GM19463 (cell line): ENCODE measurements around the gene MAP1LC3A.

Source experiments
- ATAC-seq: cut with Tn5 transposase; IDR thresholded peaks from one replicate; pipeline ENCODE4 v1.9.1; 2021; ENCODE audit warnings: mild to moderate bottlenecking, moderate library complexity; ENCODE audit not compliant: unreplicated experiment

MAP1LC3A gene

DNA sequence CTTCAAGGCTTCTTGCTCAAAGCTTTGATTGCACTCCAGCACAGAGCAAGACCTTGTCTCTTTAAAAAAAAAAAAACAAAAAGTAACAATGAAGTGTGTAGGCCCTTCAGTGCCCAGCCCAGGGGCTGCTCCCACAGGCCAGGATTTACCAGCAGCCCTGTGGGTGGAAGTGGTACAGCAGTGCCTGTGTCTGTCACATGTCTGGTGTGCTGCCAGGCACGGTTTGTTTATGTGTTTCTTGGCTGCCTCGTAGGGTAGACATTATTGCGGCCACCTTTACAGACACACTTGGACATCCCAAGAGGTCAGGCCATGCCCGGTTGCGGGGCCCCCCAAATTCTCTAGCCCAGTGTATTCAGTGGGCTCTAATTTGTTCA lies 29.6 kb upstream of the MAP1LC3A start:
- ATAC-seq: no peak

GRCh38 chr20:34529742-34530141 lies 28.8 kb upstream of the MAP1LC3A start:
- ATAC-seq: no peak

DNA sequence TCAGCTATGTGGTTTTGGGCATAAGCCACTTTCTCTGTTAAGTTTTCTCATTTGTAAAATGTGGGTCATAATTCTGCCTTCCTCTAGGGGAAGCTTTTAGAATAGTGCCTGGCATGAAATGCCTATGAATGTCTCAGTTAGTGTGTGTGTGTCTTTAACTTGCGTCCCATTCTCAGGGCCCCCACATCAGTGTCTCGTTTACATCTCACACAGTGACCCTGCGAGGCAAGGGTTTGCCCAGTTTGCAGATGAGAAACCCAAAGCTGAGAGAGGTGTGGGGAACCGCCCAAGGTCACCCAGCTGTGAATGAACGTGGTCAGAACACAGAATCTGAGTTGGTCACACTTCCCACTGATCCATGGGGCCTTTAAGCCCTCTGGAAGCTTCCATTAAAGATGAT lies 28.2 kb upstream of the MAP1LC3A start:
- ATAC-seq: no peak

DNA sequence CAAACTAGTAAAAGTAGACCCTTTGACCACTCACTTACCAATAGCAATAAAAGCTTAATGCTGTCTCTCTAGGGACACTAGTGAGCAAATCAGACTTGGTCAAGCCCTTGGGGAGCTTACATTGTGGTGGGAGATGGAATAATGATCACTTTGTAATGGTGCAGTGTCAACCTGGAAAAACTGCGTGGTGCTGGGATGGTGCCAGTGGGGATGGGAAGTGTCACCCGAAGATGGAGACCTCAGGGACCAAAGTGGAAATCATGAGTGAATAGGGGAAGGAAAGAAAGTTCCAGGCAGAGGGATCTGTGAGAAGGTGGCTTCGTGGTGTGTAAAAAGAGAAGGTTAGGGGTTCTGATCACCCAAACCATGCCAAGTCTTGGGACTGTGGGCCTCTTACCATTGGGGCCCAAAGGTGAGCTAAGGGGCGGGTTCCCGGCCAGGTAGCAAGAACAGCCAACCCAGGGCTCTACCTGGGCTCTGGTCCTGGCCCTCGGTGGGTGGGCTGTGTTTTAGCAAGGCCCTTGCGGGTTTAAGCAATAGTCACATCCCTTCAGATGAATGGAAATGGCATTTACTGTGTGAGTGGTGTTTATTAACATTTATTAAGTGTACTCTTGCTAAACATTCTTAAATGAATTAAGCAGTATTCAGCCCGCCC lies 26.8 kb upstream of the MAP1LC3A start:
- no peak for ATAC-seq

DNA sequence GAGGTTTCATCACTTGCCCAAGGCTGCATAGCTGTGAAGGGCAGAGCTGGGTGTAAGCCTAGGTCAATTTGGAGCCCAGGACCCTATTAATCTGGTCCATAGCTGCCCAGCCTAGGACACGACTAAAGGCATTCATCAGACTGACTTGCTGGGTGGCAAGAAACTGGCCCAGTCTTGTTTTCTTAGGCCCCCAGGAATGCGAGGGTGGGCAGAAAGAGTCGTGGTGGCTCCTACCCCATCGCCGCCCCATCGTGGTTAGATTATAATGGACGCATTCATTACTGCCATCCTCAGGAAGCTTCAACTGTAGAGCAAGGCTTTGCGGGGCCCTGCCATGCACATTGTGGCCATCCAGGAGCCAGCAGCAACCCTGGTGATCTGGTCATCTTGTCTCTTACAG lies 26.2 kb upstream of the MAP1LC3A start:
- ATAC-seq: no peak

- no peak for ATAC-seq
Observed at GRCh38 chr20:34532756-34533155, 25.8 kb upstream of the MAP1LC3A start.

- ATAC-seq: no peak
Observed at GRCh38 chr20:34534391-34535165, 23.9 kb upstream of the MAP1LC3A start.

DNA sequence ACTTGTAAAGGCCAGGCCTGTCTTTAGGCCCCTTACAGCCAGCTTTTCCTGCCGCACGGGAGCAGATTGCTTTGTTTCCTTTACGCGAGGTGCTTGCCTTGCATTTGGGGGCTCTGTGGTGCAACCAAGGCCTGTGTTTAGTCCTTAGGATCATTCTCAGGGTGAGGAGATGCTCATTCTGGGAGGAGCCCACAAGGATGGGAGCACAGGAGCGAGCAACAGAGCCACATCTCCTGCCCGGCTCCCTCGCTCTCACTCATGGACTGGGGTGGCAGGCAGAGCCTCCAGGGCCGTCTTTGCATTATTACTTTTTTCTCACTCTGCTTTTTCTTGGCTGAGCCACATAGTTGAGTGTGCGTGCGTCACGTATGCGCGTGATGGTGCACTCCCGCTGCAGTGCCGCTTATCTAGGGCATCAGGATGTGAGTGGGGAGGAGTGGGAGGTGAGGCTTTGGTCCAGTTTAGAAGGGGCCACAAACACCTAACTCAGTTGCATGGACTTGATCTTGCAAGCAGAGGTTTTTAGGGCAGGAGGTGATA lies 23.1 kb upstream of the MAP1LC3A start:
- no peak for ATAC-seq

DNA sequence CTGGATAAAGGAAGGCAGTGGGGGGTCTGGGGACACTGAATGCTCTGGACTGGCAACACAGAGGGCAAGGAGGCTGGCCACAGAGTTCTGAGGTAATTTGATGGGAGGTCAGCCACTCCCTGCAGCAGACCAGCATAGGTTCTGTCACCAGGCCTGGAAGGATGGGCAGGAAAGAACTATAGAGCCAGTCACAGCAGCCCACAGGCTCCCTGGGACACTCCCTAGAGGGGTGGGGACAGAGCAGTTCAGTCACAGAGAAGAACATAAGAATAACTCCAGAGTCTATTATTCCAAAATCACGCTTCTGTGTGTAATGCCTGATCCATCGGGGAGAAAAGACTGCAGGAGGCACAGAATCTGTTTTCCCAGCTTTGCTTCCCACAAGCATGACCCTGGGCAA lies 22.7 kb upstream of the MAP1LC3A start:
- ATAC-seq: no peak

- ATAC-seq: no peak
Observed at GRCh38 chr20:34536798-34537394, 21.6 kb upstream of the MAP1LC3A start.

- no peak for ATAC-seq
Observed at GRCh38 chr20:34537651-34538050, 20.9 kb upstream of the MAP1LC3A start.

GRCh38 chr20:34538671-34539123 lies 19.8 kb upstream of the MAP1LC3A start:
- ATAC-seq: no peak

DNA sequence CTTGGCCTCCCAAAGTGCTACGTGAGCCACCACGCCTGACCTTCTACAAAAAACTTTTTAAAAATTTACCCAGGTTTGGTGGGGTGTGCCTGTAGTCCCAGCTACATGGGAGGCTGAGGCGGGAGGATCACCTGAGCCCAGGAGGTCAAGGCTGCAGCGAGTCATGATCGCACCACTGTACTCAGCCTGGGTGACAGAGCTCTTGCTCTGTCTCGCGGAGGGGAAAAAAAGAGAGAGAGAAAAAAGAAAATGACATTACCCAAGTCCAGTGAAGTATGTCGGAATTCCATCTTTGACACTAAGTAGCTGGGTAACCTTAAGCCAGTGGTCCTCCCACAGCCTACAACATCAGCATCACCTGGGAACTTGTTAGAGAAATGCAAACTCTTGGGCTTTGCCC lies 18.8 kb upstream of the MAP1LC3A start:
- no peak for ATAC-seq

- ATAC-seq: no peak
Observed at GRCh38 chr20:34540596-34541263, 17.8 kb upstream of the MAP1LC3A start.

- ATAC-seq: no peak
Observed at GRCh38 chr20:34541264-34541901, 17.1 kb upstream of the MAP1LC3A start.

- ATAC-seq: no peak
Observed at GRCh38 chr20:34541917-34542316, 16.6 kb upstream of the MAP1LC3A start.

DNA sequence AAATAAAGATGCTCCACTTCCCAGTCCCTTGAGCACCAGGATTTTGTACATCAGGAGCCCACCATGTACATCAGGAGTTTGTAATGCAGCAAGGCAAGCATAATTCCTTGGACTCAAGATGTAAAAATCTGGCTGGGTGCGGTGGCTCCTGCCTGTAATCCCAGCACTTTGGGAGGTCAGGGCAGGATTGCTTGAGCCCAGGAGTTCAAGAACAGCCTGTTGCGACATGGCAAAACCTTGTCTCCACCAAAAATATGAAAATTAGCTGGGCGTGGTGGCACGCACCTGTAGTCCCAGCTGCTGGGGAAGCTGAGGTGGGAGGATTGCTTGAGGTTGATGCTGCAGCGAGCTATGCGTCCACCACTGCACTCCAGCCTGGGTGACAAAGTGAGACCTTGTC lies 16.1 kb upstream of the MAP1LC3A start:
- ATAC-seq: no peak

- no peak for ATAC-seq
Observed at GRCh38 chr20:34543463-34544056, 15.0 kb upstream of the MAP1LC3A start.

DNA sequence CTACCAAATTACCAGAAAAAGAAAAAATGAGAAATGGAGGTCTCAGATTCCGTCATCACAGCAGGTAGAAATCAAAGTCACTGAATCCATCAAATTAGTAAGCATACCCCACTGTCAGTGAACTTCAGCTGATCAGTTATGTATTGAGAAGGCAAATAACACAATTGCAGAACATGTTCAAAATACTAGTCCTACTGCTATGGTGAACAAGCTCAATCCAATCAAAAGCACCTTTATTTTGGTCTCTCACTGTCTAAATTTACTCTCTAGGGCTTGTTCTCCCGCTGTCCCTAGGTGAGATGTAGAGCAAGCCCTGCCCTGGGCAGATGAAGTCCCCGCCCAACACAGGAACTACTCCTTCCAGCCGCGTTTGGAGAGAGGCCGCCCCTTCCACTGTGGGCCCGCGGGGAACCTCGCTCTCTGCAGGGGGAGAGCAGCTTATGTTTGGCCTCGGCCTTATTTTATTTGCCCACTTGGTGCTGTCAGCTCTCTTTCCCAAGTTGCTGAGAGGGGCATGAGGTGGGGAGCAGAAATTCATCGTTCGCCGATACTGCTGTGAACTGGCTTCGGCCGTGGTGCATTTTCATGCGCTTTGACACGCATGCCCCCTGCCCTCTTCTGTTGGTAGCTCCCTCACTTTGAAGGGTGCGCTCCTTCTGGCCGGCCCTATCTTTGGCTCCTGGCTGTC lies 14.3 kb upstream of the MAP1LC3A start:
- ATAC-seq: no peak

GRCh38 chr20:34546751-34547181 lies 11.8 kb upstream of the MAP1LC3A start:
- no peak for ATAC-seq
